HK-2 (cell line): ENCODE measurements around the gene KDM1A.

Source experiments
- DNase-seq: peaks from one replicate; pipeline ENCODE4 v3.0.0-alpha.2; 2018; ENCODE audit not compliant: unreplicated experiment

The KDM1A gene

GRCh38 chr1:23013657-23014056 lies 5.6 kb upstream of the KDM1A start:
- DNase-seq: peak; percentile 16

GRCh38 chr1:23018661-23019093 lies 591 bp upstream of the KDM1A start:
- DNase-seq: no peak

GRCh38 chr1:23019863-23020625 lies 776 bp downstream of the KDM1A start:
- peak; percentile 34 for DNase-seq

- DNase-seq: no peak
Measured at GRCh38 chr1:23020706-23021405, 1.6 kb downstream of the KDM1A start.

GRCh38 chr1:23021834-23022233 lies 2.6 kb downstream of the KDM1A start:
- DNase-seq: no peak

- no peak for DNase-seq
Measured at GRCh38 chr1:23023174-23023845, 4.0 kb downstream of the KDM1A start.

GRCh38 chr1:23026568-23026967 lies 7.3 kb downstream of the KDM1A start:
- no peak for DNase-seq

GRCh38 chr1:23027352-23027907 lies 8.2 kb downstream of the KDM1A start:
- DNase-seq: no peak

- no peak for DNase-seq
Measured at GRCh38 chr1:23029337-23029736, 10.1 kb downstream of the KDM1A start.

GRCh38 chr1:23035823-23036452 lies 16.7 kb downstream of the KDM1A start:
- no peak for DNase-seq

GRCh38 chr1:23037081-23037740 lies 17.9 kb downstream of the KDM1A start:
- DNase-seq: no peak

GRCh38 chr1:23039308-23039826 lies 20.1 kb downstream of the KDM1A start:
- no peak for DNase-seq

GRCh38 chr1:23040509-23040908 lies 21.2 kb downstream of the KDM1A start:
- DNase-seq: no peak

GRCh38 chr1:23044035-23044434 lies 24.8 kb downstream of the KDM1A start:
- no peak for DNase-seq

- no peak for DNase-seq
Measured at GRCh38 chr1:23050201-23050600, 30.9 kb downstream of the KDM1A start.

GRCh38 chr1:23051290-23051909 lies 32.1 kb downstream of the KDM1A start:
- no peak for DNase-seq

GRCh38 chr1:23057301-23057700 lies 38.0 kb downstream of the KDM1A start:
- DNase-seq: no peak

GRCh38 chr1:23062271-23062670 lies 43.0 kb downstream of the KDM1A start:
- no peak for DNase-seq

GRCh38 chr1:23065385-23065784 lies 46.1 kb downstream of the KDM1A start:
- no peak for DNase-seq

- no peak for DNase-seq
Measured at GRCh38 chr1:23066075-23066474, 46.8 kb downstream of the KDM1A start.

- DNase-seq: no peak
Measured at GRCh38 chr1:23069149-23069548, 49.9 kb downstream of the KDM1A start.
